PFSK-1 (cell line): ENCODE measurements around the gene COL24A1.

Experiments used
- FOXP2 ChIP-seq: optimal IDR thresholded peaks from 2 replicates; pipeline ENCODE3; 2011; ENCODE audit warnings: borderline replicate concordance, control low read depth, inconsistent platforms; ENCODE audit not compliant: insufficient read depth; ENCODE audit errors: extremely low read length, extremely low read depth
- POLR2AphosphoS5 ChIP-seq: IDR thresholded peaks from 2 replicates; pipeline ENCODE4 v1.6.1; 2012; ENCODE audit warnings: low read depth, mild to moderate bottlenecking, control low read depth, low read length, moderate library complexity
- REST ChIP-seq, 2 experiments: IDR thresholded peaks; 2 replicates each; pipeline versions ENCODE4 v1.6.1 to v1.8.0; 2011 to 2012; ENCODE audit warnings: low read depth in 2 of 2, low read length in 2 of 2, control low read depth in 1 of 2, inconsistent platforms in 1 of 2, mild to moderate bottlenecking in 1 of 2, moderate library complexity in 1 of 2; ENCODE audit not compliant: insufficient read depth in 1 of 2
- SIN3A ChIP-seq: IDR thresholded peaks from 2 replicates; pipeline ENCODE4 v1.6.1; 2012; ENCODE audit warnings: mild to moderate bottlenecking, low read length, moderate library complexity, borderline replicate concordance; ENCODE audit not compliant: insufficient read depth
- TAF1 ChIP-seq: IDR thresholded peaks from 2 replicates; pipeline ENCODE4 v1.6.1; 2012; ENCODE audit warnings: low read length, control low read depth, borderline replicate concordance; ENCODE audit not compliant: insufficient read depth

The COL24A1 gene

GRCh38 chr1:86068841-86069756 lies 87.5 kb downstream of the COL24A1 start:
- TF ChIP-seq SIN3A (no peak), TAF1 (no peak), REST (IDR thresholded peaks at IDR 0.05; ENCODE audit: insufficient read depth in 1 of 2, low read depth in 2 of 2, low read length in 2 of 2) (no peak), POLR2AphosphoS5 (no peak), FOXP2 (no peak)

GRCh38 chr1:86068271-86068721 lies 88.3 kb downstream of the COL24A1 start:
- TF ChIP-seq FOXP2 (no peak), TAF1 (no peak), SIN3A (no peak), POLR2AphosphoS5 (no peak), REST (IDR thresholded peaks at IDR 0.05; ENCODE audit: insufficient read depth in 1 of 2, low read depth in 2 of 2, low read length in 2 of 2) (no peak)

- TF ChIP-seq FOXP2 (no peak), TAF1 (no peak), REST (IDR thresholded peaks at IDR 0.05; ENCODE audit: insufficient read depth in 1 of 2, low read depth in 2 of 2, low read length in 2 of 2) (no peak)
Measured at GRCh38 chr1:86067626-86068025, 88.9 kb downstream of the COL24A1 start.

GRCh38 chr1:86064899-86065298 lies 91.7 kb downstream of the COL24A1 start:
- TF ChIP-seq POLR2AphosphoS5 (no peak), FOXP2 (no peak), REST (IDR thresholded peaks at IDR 0.05; ENCODE audit: insufficient read depth in 1 of 2, low read depth in 2 of 2, low read length in 2 of 2) (no peak), TAF1 (no peak), SIN3A (no peak)
